HEK293 (cell line): ENCODE measurements around the gene ETV3.

Experiments used
- CTCF ChIA-PET: fragments of 350-600 bp; formaldehyde crosslinking; extraction: SDS; loops from one replicate; lab custom pipeline; 2021; ENCODE audit warnings: antibody characterized with exemption; lab: Yijun Ruan, JAX
- POLR2A ChIA-PET: fragments of 300-600 bp; formaldehyde crosslinking; extraction: SDS; loops from one replicate; lab custom pipeline; 2020; ENCODE audit warnings: antibody characterized with exemption, inconsistent platforms; lab: Yijun Ruan, JAX
- H3K27ac ChIP-seq: fragments of 200-500 bp; sonication (Bioruptor generic); 2 replicates; pipeline ENCODE4 v1.5.1; 2014; ENCODE audit warnings: low read depth, low read length, control low read depth, inconsistent platforms; ENCODE audit errors: extremely low read depth
- H3K36me3 ChIP-seq, 2 experiments: fragments of 200-500 bp in 1 of 2; sonication (Bioruptor generic) in 1 of 2; 1 replicate in 1 of 2; 2 replicates in 1 of 2; pipeline ENCODE4 v1.5.1; 2014 to 2017; ENCODE audit warnings: inconsistent platforms in 2 of 2, low read length in 2 of 2; ENCODE audit not compliant: control insufficient read depth in 2 of 2, insufficient read depth in 1 of 2
- H3K4me1 ChIP-seq: fragments of 200-500 bp; sonication (Bioruptor generic); 2 replicates; pipeline ENCODE4 v1.5.1; 2014; ENCODE audit warnings: mild to moderate bottlenecking, low read length, inconsistent platforms; ENCODE audit not compliant: control insufficient read depth, insufficient read depth
- H3K4me3 ChIP-seq: 2 replicates; pipeline ENCODE4 v1.5.1; 2011; ENCODE audit warnings: low read depth, mild to moderate bottlenecking, control low read depth, low read length, moderate library complexity
- H3K9me3 ChIP-seq: fragments of 200-500 bp; sonication (Bioruptor generic); 2 replicates; pipeline ENCODE4 v1.5.1; 2014; ENCODE audit warnings: low read depth, low read length, inconsistent platforms; ENCODE audit not compliant: control insufficient read depth, insufficient read depth
- ATF2 ChIP-seq: fragments of 450-650 bp; formaldehyde crosslinking; IDR thresholded peaks from 2 replicates; pipeline ENCODE4 v1.5.1; 2016; ENCODE audit warnings: missing biosample characterization, missing genetic modification characterization, low read depth
- GLI4 ChIP-seq: fragments of 450-650 bp; formaldehyde crosslinking; IDR thresholded peaks from 2 replicates; pipeline ENCODE4 v1.5.1; 2016; ENCODE audit warnings: missing biosample characterization, missing genetic modification characterization
- KLF10 ChIP-seq: fragments of 450-650 bp; IDR thresholded peaks from 2 replicates; pipeline ENCODE4 v1.5.1; 2018; ENCODE audit warnings: missing biosample characterization, mild to moderate bottlenecking, missing genetic modification characterization
- KLF7 ChIP-seq: fragments of 450-650 bp; formaldehyde crosslinking; IDR thresholded peaks from 2 replicates; pipeline ENCODE4 v1.5.1; 2016; ENCODE audit warnings: missing biosample characterization, missing genetic modification characterization, borderline replicate concordance
- SCRT2 ChIP-seq: fragments of 450-650 bp; formaldehyde crosslinking; IDR thresholded peaks from 2 replicates; pipeline ENCODE4 v1.5.1; 2016; ENCODE audit warnings: missing biosample characterization, missing genetic modification characterization
- ZBTB49 ChIP-seq: fragments of 450-650 bp; formaldehyde crosslinking; IDR thresholded peaks from 2 replicates; pipeline ENCODE4 v1.5.1; 2016; ENCODE audit warnings: missing biosample characterization, missing genetic modification characterization, low read depth
- ZFHX2 ChIP-seq: fragments of 450-650 bp; formaldehyde crosslinking; conservative IDR thresholded peaks from 2 replicates; pipeline ENCODE4 v1.5.1; 2016; ENCODE audit warnings: missing biosample characterization, missing genetic modification characterization
- ZNF280D ChIP-seq: fragments of 450-650 bp; formaldehyde crosslinking; IDR thresholded peaks from 2 replicates; pipeline ENCODE4 v1.5.1; 2016; ENCODE audit warnings: missing biosample characterization, missing genetic modification characterization
- ZNF350 ChIP-seq: fragments of 450-650 bp; formaldehyde crosslinking; IDR thresholded peaks from 2 replicates; pipeline ENCODE4 v1.5.0; 2017; ENCODE audit warnings: missing biosample characterization, mild to moderate bottlenecking, missing genetic modification characterization
- ZNF391 ChIP-seq: fragments of 450-650 bp; formaldehyde crosslinking; IDR thresholded peaks from 2 replicates; pipeline ENCODE4 v1.5.1; 2016; ENCODE audit warnings: low read depth, missing biosample characterization, missing genetic modification characterization, borderline replicate concordance
- ZNF404 ChIP-seq: fragments of 450-650 bp; formaldehyde crosslinking; IDR thresholded peaks from 2 replicates; pipeline ENCODE4 v1.5.1; 2017; ENCODE audit warnings: missing biosample characterization, missing genetic modification characterization
- ZNF423 ChIP-seq: fragments of 450-650 bp; formaldehyde crosslinking; IDR thresholded peaks from 2 replicates; pipeline ENCODE4 v1.5.1; 2016; ENCODE audit warnings: missing biosample characterization, missing genetic modification characterization
- ZNF548 ChIP-seq: fragments of 450-650 bp; formaldehyde crosslinking; IDR thresholded peaks from 2 replicates; pipeline ENCODE4 v1.5.1; 2016; ENCODE audit warnings: missing biosample characterization, missing genetic modification characterization
- ZNF561 ChIP-seq: fragments of 450-650 bp; IDR thresholded peaks from 2 replicates; pipeline ENCODE4 v1.5.1; 2018; ENCODE audit warnings: missing biosample characterization, missing genetic modification characterization, borderline replicate concordance
- ZNF747 ChIP-seq: fragments of 450-650 bp; formaldehyde crosslinking; IDR thresholded peaks from 2 replicates; pipeline ENCODE4 v1.5.1; 2016; ENCODE audit warnings: missing biosample characterization, missing genetic modification characterization
- ZNF785 ChIP-seq: fragments of 450-650 bp; formaldehyde crosslinking; IDR thresholded peaks from 2 replicates; pipeline ENCODE4 v1.5.1; 2016; ENCODE audit warnings: missing biosample characterization, missing genetic modification characterization
- ZNF791 ChIP-seq: fragments of 450-650 bp; formaldehyde crosslinking; IDR thresholded peaks from 2 replicates; pipeline ENCODE4 v1.5.1; 2016; ENCODE audit warnings: missing biosample characterization, missing genetic modification characterization

Gene ETV3

GRCh38 chr1:157145076-157145475 lies 6.9 kb upstream of the ETV3 start (continued):
- TF ChIP-seq ZNF350, result no peak
- TF ChIP-seq ZNF548 (tag by site-specific recombination), result no peak
- no peak for TF ChIP-seq SCRT2
- TF ChIP-seq KLF7 (tag by site-specific recombination), result no peak
- no peak for TF ChIP-seq ZNF785 (tag by site-specific recombination)

- CTCF ChIA-PET, result no interaction called here
- POLR2A ChIA-PET, result no interaction called here
- H3K4me1 ChIP-seq, result no peaks in the 10 kb centered on the region
These were observed 6.3 kb upstream of the ETV3 start for GRCh38 chr1:157144509-157144908.

GRCh38 chr1:157142765-157143423 lies 4.7 kb upstream of the ETV3 start:
- H3K9me3 ChIP-seq, result no peaks in the 10 kb centered on the region
- TF ChIP-seq ZNF280D (tag by site-specific recombination), result no peak
- no peak for TF ChIP-seq GLI4
- peak; percentile 86; the same call in 1 of the 2 replicates for TF ChIP-seq ATF2 (tag by site-specific recombination)
- H3K4me3 ChIP-seq, result no peak overlapping the region
- no peaks in the 10 kb centered on the region for H3K4me1 ChIP-seq
- CTCF ChIA-PET, result interaction anchor here (1.0 to 4.9 kb wide), 3 partner anchors 13 to 53 kb away, joined by 3 to 50 read pairs (median 6); no protein-coding TSS in a partner anchor
- H3K27ac ChIP-seq, result no peak overlapping the region
- no peaks in the 10 kb centered on the region for H3K36me3 ChIP-seq
- POLR2A ChIA-PET, result no interaction called here

More at GRCh38 chr1:157144509-157144908, 6.3 kb upstream of the ETV3 start:
- TF ChIP-seq ZFHX2 (tag by site-specific recombination) (no peak), ZNF404 (tag by site-specific recombination) (no peak), ZBTB49 (tag by site-specific recombination) (no peak), ZNF791 (tag by site-specific recombination) (no peak), KLF10 (tag by site-specific recombination) (no peak), ZNF423 (tag by site-specific recombination) (no peak), ZNF747 (tag by site-specific recombination) (no peak), ZNF561 (no peak), ZNF391 (tag by site-specific recombination) (no peak)
- TF ChIP-seq, all 188 proteins: peak for 0
- no peaks in the 10 kb centered on the region for H3K9me3 ChIP-seq
- no peak overlapping the region for H3K4me3 ChIP-seq
- no peak overlapping the region for H3K27ac ChIP-seq
- H3K36me3 ChIP-seq, result no peaks in the 10 kb centered on the region
